GM12891 (cell line): ENCODE results near the gene GABBR2.

ENCODE experiments used
- PAX5 ChIP-seq: IDR thresholded peaks from 2 replicates; pipeline ENCODE4 v1.6.1; 2011; ENCODE audit warnings: low read length, moderate library complexity, mild to moderate bottlenecking; ENCODE audit not compliant: insufficient read depth, severe bottlenecking
- POLR2A ChIP-seq: IDR thresholded peaks from 2 replicates; pipeline ENCODE4 v1.6.1; 2011; ENCODE audit warnings: low read depth, low read length, control low read depth
- POLR2AphosphoS5 ChIP-seq: IDR thresholded peaks from 2 replicates; pipeline ENCODE4 v1.6.1; 2011; ENCODE audit warnings: low read depth, low read length, control low read depth
- SPI1 ChIP-seq: IDR thresholded peaks from 2 replicates; pipeline ENCODE4 v1.6.1; 2011; ENCODE audit warnings: low read depth, low read length, control low read depth
- TAF1 ChIP-seq: IDR thresholded peaks from 2 replicates; pipeline ENCODE4 v1.6.1; 2011; ENCODE audit warnings: low read depth, low read length, control low read depth

- no peak for TF ChIP-seq TAF1
- no peak for TF ChIP-seq PAX5
- no peak for TF ChIP-seq POLR2A
- TF ChIP-seq POLR2AphosphoS5, result no peak
- no peak for TF ChIP-seq SPI1
Observed at GRCh38 chr9:98280574-98280973, 428.2 kb downstream of the GABBR2 start.
